Mesenteric fat pad (tissue), 1 donor: ENCODE measurements around the gene CUX1. TPM values are rescaled to one million over a fixed set of nuclear protein-coding genes. Genes with fewer than 3 reads are reported as not detected.
A peak's percentile ranks its signal among the peaks of the same experiment; 100 is the strongest.
"Not testable (repeated sequence)": the region's sequence is repeated elsewhere in the genome, so short reads cannot be mapped to it uniquely, and the experiment has no call there.

Experiments
- DNase-seq: peaks from one replicate; pipeline ENCODE4 v3.0.0-alpha.2; 2020; ENCODE audit warnings: low spot score
- total RNA-seq: library from RNA; stranded (reverse); fragmentation: NEBNext Ultra II Directional; extraction: Animal tissue kit (Norgen Biotek cat#: 25700); gene quantifications from one replicate; pipeline ENCODE4 v1.2.1, GENCODE V29; 2021
- donor health status: DM: yes; HTN: yes; CAD: no.

CUX1 gene
- total RNA-seq, 1 donor from 2014 or later, result 115 TPM

GRCh38 chr7:102029616-102030015 is 212.2 kb downstream of the CUX1 start:
- DNase-seq, result no peak

- DNase-seq, result no peak
Observed at GRCh38 chr7:102030696-102031095, 213.3 kb downstream of the CUX1 start.

GRCh38 chr7:102036958-102037357 is 219.5 kb downstream of the CUX1 start:
- peak; percentile 41 for DNase-seq

DNA sequence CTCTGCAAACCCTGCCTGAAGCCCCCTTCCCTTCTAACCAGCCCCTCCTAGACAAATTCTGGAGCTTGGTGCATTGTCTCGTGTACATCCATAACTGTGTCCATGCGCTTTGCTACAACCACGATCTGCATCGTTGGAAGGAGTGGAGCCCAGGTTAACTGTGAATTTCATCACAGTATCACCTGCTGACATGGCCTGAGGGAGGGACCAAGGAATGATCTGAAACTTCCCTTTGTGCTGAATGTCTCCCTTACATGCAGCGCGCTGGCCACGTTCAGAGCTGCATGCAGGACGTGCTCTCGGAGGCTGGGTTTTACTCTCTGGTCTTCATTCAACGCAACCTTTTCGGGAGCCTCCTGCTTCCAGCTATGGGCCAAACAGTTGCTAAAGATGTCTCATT is 222.3 kb downstream of the CUX1 start:
- peak; percentile 37 for DNase-seq

- DNase-seq, result peak; percentile 37
Observed at GRCh38 chr7:102040569-102040968, 223.1 kb downstream of the CUX1 start.

DNA sequence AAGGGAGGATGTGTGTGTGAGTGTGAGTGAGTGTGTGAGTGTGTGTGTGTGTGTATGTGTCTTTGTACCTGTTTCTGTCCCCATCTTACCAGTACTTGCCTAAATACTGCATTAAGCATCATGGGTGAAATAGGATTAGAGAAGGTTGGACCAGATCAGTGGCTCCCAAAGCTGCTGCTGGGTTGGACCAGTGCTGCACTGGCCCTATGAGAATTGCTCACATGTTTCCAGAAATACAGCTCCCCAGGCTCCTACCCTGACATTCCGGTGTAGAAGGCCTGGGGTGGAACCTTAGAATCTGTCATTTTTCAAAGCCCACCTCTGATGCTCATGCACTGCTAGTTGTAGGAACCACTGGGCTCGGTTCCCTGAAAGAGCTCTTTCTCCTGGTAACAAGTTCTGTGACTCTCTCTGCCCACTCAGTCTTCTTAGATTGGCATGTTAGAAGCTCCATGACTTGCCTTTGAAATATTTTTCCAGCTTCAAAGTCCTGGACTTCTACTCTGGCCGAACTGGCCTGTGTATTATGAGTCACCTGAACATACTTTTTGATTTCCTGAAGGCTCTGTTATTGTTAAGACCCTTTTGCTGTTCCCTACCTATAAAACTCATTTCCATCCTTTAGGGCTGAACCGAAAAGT is 224.7 kb downstream of the CUX1 start:
- DNase-seq, result peak; percentile 60

DNA sequence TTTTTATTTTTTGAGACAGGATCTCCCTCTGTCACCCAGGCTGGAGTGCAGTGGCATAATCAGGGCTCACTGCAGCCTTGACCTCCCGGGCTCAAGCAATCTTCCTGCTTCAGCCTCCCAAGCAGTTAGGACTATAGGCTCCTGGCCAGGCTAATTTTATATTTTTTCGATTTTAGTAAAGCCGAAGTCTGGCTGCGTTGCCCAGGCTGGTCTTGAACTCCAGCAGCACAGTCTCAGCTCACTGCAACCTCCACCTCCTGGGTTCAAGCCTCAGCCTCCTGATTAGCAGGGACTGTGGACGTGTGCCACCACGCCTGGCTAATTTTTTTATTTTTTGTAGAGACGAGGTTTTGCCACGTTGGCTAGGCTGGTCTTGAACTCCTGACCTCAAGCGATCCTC is 225.4 kb downstream of the CUX1 start:
- peak; percentile 64 for DNase-seq

DNA sequence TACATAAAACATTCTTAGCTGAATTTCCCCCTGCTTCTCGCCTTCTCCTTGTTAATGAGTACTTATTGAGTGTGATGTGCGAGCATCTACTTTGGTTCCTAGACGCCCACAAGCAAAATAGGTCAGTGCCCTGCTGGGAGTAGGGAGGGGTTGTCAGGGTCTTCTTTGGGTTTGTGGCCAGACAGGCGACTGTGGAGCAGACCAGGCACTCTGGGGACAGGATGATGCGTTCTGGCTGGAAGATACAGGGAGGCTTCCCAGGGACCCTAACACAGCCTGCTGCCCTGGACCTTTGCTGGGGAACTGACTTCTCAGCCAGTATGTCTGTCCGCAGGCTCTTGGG is 227.2 kb downstream of the CUX1 start:
- peak; percentile 82 for DNase-seq

DNA sequence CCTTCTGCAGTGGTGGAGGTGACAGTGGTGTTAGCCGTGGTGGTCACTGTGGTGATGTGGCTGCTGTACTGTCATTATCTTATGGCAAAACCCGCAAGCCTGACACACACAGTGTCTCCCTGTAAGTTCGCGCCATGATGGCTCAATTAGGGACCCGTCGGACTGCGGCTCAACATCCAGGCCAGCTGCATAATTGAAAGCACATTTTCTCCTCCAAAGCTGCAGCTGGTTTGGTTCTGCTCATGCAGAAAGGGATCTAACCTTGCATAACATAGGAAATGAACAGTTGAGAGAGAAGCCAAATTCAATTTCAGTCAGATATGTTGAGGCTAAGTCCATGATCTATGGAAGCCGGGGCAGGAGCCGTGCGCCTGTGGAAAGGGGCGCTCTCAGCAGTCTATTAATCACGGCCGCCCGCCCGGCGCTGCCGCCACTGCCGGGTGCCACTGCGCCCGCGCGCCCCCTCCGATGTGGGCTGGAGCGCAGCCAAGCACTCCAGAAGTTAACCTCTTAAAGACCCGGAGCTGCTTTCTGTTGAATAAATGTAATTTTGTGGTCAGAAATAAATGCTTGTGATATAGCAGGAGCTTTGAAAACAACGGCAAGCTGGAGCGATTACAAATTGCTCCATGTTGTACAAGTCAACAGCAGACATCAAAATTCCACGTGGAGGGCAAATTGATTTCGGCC is 227.7 kb downstream of the CUX1 start:
- DNase-seq, result no peak

DNA sequence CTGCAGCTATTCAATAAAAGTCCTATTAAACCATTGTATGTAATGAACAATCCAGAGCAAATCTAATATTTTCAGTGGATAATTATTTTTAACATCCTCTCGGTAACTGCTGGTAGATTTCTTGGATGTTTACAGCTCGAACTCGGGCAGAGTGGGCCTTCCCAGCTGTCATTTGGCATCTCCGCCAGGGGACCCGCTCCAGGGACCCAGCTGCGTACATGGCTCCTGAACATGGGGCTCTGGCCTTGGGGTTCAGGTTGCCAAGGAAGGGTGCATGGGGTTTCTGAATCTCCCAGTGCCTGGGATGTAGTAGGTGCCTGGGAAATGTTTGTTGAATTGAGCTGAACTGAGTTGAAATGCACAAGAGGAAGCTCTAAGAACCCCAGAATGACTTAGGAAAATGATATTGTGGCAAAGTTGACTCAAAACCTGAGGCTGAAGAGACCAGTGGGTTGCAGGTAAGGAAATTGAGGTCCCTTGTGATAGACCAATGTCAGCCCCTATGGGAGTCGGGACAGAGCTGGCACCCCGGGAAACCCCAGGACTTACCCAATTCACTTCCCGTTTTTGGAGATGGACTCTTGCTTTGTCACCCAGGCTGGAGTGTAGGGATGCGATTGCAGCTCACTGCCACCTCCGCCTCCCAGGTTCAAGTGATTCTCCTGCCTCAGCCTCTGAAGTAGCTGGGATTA is 228.4 kb downstream of the CUX1 start:
- no peak for DNase-seq

DNA sequence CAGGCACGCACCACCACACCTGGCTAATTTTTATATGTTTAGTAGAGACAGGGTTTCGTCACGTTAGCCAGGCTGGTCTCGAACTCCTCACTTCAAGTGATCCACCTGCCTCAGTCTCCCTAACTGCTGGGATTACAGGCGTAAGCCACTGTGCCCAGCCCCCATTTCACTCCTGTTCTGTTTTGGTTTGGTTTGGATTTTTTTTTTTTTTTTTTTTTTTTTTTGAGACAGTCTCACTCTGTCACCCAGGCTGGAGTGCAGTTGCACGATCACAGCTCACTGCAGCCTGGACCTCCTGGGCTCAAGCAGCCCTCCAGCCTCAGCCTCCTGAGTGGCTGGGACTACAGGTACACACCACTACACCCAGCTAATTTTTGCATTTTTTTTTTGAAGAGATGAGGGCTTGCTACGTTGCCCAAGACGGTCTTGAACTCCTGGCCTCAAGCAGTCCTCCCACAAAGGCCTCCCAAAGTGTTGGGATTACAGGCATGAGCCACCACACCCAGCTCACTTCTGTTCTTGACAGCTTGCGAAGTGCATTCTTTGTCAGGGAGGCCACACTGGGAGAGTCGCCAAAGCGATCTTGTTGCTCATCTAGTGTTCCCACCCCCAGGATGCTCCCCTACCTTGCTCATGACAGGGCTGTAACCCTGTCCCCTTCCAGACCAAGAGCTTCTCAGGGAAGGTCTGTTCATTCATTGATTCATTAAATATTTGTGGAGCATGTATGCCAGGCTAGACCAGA is 229.1 kb downstream of the CUX1 start:
- DNase-seq, result no peak

GRCh38 chr7:102047167-102047566 is 229.7 kb downstream of the CUX1 start:
- DNase-seq, result no peak

- no peak for DNase-seq
Observed at GRCh38 chr7:102049765-102050164, 232.3 kb downstream of the CUX1 start.

DNA sequence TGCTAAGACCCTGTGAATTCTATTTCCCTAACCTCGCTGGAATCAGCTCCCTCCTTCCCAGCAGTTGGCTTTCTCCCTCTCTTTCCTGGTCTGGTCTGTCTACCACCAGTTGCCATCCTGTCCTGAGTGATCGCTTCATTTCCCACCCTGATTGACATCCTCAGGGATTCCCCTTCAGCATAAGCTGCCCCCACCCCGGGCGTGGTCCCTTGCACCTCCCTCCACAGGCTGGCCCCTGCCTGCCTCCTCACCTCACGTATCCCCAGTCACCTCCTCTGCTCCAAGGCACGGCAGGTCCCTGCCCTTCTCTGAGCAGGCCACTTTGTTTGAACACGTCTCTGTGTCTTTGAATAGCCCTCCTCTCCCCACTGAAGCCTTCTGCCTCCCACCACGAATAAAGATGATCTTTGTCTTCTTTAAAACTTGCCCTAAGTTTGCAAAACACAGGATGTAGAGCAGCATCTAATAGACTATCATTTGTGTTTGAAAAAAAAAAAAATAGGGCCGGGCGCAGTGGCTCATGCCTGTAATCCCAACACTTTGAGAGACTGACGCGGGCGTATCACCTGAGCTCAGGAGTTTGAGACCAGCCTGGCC is 233.5 kb downstream of the CUX1 start:
- no peak for DNase-seq

- not testable (repeated sequence) for DNase-seq
Observed at GRCh38 chr7:102051736-102052135, 234.3 kb downstream of the CUX1 start.

DNA sequence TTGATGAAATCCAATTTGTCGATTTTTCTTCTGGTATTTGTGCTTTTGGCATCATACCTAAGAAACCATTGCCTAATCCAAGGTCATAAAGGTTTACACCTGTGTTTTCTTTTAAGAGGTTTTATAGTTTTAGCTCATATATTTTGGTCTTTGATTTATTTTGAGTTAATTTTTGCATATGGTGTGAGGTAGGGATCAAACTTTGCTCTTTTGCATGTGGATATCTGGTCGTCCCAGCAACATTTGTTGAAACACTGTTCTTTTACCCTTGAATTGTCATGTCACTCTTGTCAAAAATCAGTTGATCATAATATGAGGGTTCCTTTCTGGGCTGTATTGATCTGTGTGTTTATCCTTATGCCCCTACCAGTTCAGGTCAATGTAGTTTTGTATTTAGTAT is 236.7 kb downstream of the CUX1 start:
- no peak for DNase-seq

DNA sequence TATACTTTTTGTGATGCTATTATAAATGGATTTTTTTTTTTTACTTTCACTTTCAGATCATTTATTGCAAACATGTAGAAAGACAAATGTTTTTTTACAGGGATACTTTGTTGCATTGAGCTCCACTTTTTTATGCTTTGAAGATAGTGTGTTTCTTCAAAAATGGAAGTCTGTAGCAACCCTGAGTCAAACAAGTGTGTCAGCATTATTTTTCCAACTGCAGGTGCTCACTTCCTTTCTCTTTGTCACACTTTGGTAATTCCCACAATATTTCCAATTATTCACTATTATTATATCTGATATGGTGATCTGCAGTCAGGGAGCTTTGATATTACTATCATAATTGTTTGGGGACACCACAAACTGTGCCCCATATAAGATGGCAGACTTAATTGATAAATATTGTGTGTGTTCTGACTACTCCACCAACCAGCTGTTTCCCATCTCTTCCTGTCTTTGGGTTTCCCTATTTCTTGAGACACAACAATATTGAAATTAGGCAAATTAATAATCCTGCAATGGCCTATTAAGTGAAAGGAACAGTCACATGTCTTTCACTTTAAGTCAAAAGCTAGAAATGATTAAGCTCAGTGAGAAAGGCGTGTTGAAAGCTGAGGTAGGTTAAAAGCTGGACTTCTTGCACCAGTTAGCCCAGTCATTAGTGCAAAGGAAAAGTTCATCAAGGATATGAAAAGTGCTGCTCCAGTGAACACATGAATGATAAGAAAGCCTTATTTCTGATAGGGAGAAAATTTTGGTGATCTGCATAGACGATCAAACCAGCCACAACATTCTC is 238.0 kb downstream of the CUX1 start:
- no peak for DNase-seq

GRCh38 chr7:102059524-102059923 is 242.1 kb downstream of the CUX1 start:
- DNase-seq, result peak; percentile 18

- DNase-seq, result peak; percentile 57
Observed at GRCh38 chr7:102061354-102061945, 244.0 kb downstream of the CUX1 start.

DNA sequence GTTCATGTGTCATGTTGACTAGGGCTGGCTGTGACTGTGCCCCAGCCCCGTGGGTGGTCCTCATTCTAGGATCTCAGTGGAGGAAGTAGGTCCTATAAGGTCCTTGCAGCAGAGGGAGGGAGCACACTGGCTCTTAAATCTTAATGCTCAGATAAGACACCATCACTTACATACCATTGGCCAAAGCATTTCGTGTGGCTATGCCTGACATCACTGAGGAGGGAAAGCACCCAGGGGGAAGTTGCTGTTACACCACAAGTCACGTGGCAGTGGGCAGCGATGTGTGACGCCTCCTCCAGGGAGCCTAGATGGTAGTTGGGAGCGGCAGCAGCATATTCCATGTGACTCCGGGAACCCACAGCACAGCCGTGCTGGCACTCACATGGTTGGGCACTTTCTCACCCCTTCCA is 244.6 kb downstream of the CUX1 start:
- peak; percentile 79 for DNase-seq
